ENCODE results near the gene UTP14A. TPM values are rescaled to one million over a fixed set of nuclear protein-coding genes. Genes with fewer than 3 reads are reported as not detected.
"Not testable (repeated sequence)": the region's sequence is repeated elsewhere in the genome, so short reads cannot be mapped to it uniquely, and the experiment has no call there.

The UTP14A gene, protein sequence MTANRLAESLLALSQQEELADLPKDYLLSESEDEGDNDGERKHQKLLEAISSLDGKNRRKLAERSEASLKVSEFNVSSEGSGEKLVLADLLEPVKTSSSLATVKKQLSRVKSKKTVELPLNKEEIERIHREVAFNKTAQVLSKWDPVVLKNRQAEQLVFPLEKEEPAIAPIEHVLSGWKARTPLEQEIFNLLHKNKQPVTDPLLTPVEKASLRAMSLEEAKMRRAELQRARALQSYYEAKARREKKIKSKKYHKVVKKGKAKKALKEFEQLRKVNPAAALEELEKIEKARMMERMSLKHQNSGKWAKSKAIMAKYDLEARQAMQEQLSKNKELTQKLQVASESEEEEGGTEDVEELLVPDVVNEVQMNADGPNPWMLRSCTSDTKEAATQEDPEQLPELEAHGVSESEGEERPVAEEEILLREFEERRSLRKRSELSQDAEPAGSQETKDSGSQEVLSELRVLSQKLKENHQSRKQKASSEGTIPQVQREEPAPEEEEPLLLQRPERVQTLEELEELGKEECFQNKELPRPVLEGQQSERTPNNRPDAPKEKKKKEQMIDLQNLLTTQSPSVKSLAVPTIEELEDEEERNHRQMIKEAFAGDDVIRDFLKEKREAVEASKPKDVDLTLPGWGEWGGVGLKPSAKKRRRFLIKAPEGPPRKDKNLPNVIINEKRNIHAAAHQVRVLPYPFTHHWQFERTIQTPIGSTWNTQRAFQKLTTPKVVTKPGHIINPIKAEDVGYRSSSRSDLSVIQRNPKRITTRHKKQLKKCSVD
- total RNA-seq: 19.2 to 20.4 TPM (median 19.2 TPM) in 3 replicates

DNA sequence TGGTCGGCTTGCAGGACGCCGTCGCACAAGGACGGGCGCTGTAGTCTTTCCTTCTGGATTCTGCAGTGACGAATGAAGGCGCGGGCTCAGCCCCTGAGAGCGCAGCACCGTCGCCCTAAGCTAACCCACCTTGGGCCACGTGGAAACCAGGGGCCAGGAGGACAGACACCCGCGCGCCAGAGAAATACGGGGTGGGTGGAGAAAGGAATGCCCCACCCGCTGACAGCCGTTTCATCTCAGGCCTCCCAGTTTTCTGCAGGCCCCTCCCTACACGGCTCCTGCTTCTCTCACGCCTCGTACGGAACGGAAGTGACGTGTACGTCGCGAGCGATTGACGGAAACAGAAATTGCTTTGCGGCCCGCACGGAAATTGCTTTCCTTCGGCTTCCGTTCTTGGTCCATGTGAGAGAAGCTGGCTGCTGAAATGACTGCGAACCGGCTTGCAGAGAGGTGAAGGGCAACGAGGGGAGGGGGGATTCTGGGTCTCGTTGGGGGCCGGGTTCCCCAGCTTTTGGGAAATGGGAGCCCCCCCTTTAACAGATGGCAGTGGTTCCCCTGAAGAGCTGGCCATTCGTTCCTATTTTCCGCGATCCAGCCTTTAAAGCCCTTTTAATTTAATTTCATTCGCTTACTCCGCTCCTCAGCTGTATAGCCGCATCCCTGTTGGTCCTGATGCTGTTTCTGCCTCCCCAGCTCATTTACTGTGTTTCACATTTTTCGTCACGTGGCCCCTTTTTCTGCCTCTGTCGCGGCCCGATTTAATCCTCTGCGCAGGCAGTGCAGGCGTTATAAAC lies at the start of gene UTP14A:
Gene UTP14A (plus strand): TSS at position 378 of the 794 bp plus-strand sequence. CDS start 47 bp downstream, at position 425.
- Mint-ChIP-seq H3K4me1 (no peaks in the 10 kb centered on the region), H3K27me3 (ENCODE audit: low read depth) (no peaks in the 10 kb centered on the region), H3K4me3 (peak within 1 kb of the TSS; percentile 88), H3K9me3 (peaks cover 13% of the 10 kb centered on the region), H3K36me3 (peaks cover 8% of the 10 kb centered on the region), H3K27ac (peak within 1 kb of the TSS; percentile 93)
- TF ChIP-seq, protein P1, sequence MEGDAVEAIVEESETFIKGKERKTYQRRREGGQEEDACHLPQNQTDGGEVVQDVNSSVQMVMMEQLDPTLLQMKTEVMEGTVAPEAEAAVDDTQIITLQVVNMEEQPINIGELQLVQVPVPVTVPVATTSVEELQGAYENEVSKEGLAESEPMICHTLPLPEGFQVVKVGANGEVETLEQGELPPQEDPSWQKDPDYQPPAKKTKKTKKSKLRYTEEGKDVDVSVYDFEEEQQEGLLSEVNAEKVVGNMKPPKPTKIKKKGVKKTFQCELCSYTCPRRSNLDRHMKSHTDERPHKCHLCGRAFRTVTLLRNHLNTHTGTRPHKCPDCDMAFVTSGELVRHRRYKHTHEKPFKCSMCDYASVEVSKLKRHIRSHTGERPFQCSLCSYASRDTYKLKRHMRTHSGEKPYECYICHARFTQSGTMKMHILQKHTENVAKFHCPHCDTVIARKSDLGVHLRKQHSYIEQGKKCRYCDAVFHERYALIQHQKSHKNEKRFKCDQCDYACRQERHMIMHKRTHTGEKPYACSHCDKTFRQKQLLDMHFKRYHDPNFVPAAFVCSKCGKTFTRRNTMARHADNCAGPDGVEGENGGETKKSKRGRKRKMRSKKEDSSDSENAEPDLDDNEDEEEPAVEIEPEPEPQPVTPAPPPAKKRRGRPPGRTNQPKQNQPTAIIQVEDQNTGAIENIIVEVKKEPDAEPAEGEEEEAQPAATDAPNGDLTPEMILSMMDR (IDR thresholded peaks at IDR 0.05; ENCODE audit: unreplicated experiment): no peak
- DNase-seq (ENCODE audit: low spot score in 2 of 2, unreplicated experiment in 2 of 2): peak; percentile 48 to 74

DNA sequence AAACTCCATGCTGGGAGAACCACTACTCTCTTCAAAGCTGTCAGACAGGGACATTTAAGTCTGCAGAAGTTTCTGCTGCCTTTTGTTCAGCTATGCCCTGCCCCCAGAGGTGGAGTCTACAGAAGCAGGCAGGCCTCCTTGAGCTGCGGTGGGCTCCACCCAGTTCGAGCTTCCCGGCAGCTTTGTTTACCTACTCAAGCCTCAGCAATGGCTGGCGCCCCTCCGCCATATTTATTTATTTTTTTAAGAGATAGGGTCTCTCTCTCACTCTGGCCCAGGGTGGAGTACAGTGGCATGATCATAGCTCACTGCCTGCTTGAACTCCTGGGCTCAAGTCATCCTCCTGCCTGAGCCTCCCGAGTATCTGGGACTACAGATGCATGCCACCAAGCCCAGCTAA lies 46.8 kb upstream of the UTP14A start:
- not testable (repeated sequence) for H3K9me3 Mint-ChIP-seq; H3K4me1 Mint-ChIP-seq; DNase-seq (ENCODE audit: low spot score in 2 of 2, unreplicated experiment in 2 of 2); H3K4me3 Mint-ChIP-seq; H3K36me3 Mint-ChIP-seq; H3K27ac Mint-ChIP-seq
- H3K27me3 Mint-ChIP-seq (ENCODE audit: low read depth): peaks cover 20% of the 10 kb centered on the region

DNA sequence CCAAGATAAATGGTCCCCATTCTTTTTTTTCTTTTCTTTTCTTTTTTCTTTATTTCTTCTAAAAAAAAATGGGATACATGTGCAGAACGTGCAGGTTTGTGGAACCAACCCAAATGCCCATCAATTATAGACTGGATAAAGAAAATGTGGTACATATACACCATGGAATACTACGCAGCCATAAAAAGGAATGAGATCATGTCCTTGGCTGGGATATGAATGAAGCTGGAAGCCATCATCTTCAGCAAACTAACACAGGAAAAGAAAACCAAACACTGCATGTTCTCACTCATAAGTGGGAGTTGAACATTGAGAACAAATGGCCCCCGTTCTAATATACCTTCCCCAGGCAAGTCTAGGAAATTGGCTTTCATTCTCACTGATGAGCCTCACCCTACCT lies 39.6 kb upstream of the UTP14A start:
- DNase-seq (ENCODE audit: low spot score in 2 of 2, unreplicated experiment in 2 of 2); H3K4me3 Mint-ChIP-seq; H3K27ac Mint-ChIP-seq; H3K4me1 Mint-ChIP-seq; H3K36me3 Mint-ChIP-seq: not testable (repeated sequence)
- Mint-ChIP-seq H3K27me3 (ENCODE audit: low read depth) (peaks cover 17% of the 10 kb centered on the region), H3K9me3 (peaks cover 27% of the 10 kb centered on the region)

DNA sequence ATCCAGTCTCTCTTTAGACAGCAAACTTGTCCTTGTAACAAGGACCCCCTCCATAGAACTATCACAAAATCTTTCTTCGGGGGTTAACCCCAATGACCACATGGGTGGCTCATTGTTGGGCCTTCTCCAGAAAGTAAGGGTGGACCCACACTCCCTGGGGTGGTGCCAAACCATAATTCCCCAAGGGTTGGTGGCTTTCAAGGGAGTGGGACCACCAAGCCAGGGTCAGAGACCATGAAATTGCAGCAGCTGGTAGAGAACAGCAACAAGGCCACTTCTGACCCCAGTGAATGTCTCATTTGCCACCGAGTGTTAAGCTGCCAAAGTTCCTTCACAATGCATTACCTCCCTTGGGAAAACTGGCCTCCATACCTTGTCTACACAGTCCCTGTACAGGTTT lies 33.4 kb upstream of the UTP14A start:
- DNase-seq (ENCODE audit: low spot score in 2 of 2, unreplicated experiment in 2 of 2): no peak
- Mint-ChIP-seq H3K4me3 (no peak overlapping the region), H3K4me1 (no peaks in the 10 kb centered on the region), H3K27ac (no peak overlapping the region), H3K36me3 (no peaks in the 10 kb centered on the region), H3K27me3 (ENCODE audit: low read depth) (peaks cover 5% of the 10 kb centered on the region), H3K9me3 (peaks cover 27% of the 10 kb centered on the region)
- TF ChIP-seq, protein P1 (IDR thresholded peaks at IDR 0.05; ENCODE audit: unreplicated experiment): no peak

DNA sequence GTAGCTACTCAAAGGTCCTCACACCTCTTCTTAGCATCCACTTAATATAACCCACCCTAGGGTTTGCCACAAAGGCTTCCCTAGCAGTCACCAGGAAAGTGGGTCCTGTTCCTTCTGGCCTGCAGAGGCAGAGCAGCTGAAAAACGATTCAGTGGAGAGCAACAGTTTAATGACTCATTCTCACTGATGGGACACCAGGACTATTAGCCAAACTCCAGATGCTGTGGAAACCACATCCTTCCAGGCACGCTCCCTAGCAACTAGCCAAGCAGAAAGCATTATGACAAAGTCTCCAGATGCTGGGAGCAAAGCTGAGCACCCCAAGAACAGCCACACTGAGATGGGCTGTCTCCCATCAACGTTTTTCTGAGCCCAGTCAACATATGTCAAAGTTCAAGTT lies 30.3 kb upstream of the UTP14A start:
- peaks cover 24% of the 10 kb centered on the region for H3K9me3 Mint-ChIP-seq
- H3K27ac Mint-ChIP-seq: no peak overlapping the region
- no peak overlapping the region for H3K4me3 Mint-ChIP-seq
- peaks cover 2% of the 10 kb centered on the region for H3K27me3 Mint-ChIP-seq (ENCODE audit: low read depth)
- no peak for DNase-seq (ENCODE audit: low spot score in 2 of 2, unreplicated experiment in 2 of 2)
- TF ChIP-seq, protein P1 (IDR thresholded peaks at IDR 0.05; ENCODE audit: unreplicated experiment): no peak
- H3K4me1 Mint-ChIP-seq: no peaks in the 10 kb centered on the region
- no peaks in the 10 kb centered on the region for H3K36me3 Mint-ChIP-seq

DNA sequence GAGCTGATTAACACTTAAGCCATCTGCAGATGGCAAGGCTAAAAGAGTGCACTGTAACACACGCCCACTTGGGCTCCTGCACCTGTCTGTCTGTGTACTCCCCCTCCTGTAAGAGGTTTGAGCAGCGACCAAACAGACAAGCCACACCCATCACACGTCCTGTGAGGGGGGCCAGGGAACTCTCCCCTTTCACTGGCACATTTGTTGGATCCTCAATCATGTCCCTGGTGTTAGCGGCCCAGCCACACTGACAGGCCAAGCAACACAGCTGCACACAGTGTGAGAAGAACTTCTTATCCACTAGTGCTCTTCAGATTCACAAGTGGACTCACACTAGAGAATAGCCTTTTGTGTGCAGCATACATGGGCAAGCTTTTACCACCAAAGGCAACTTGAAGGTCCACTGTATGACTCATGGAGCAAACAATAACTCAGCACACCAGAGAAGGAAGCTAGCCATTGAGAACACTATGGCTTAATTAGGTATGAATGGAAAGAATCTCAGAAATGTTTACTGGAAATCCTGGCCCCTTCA lies 29.1 kb upstream of the UTP14A start:
- no peaks in the 10 kb centered on the region for H3K27me3 Mint-ChIP-seq (ENCODE audit: low read depth)
- H3K9me3 Mint-ChIP-seq: peaks cover 20% of the 10 kb centered on the region
- DNase-seq (ENCODE audit: low spot score in 2 of 2, unreplicated experiment in 2 of 2): no peak
- no peak overlapping the region for H3K4me3 Mint-ChIP-seq
- H3K36me3 Mint-ChIP-seq: no peaks in the 10 kb centered on the region
- TF ChIP-seq, protein P1 (IDR thresholded peaks at IDR 0.05; ENCODE audit: unreplicated experiment): no peak
- H3K4me1 Mint-ChIP-seq: no peaks in the 10 kb centered on the region
- H3K27ac Mint-ChIP-seq: no peak overlapping the region
